ENCODE measurements around the gene NR2E1.

GRCh38 chr6:108193835-108194234 is 28.0 kb downstream of the NR2E1 start:
- TF ChIP-seq, protein P1, sequence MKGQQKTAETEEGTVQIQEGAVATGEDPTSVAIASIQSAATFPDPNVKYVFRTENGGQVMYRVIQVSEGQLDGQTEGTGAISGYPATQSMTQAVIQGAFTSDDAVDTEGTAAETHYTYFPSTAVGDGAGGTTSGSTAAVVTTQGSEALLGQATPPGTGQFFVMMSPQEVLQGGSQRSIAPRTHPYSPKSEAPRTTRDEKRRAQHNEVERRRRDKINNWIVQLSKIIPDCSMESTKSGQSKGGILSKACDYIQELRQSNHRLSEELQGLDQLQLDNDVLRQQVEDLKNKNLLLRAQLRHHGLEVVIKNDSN (CRISPR knock-in tag; IDR thresholded peaks at IDR 0.05) = no peak
- TF ChIP-seq, protein P2, sequence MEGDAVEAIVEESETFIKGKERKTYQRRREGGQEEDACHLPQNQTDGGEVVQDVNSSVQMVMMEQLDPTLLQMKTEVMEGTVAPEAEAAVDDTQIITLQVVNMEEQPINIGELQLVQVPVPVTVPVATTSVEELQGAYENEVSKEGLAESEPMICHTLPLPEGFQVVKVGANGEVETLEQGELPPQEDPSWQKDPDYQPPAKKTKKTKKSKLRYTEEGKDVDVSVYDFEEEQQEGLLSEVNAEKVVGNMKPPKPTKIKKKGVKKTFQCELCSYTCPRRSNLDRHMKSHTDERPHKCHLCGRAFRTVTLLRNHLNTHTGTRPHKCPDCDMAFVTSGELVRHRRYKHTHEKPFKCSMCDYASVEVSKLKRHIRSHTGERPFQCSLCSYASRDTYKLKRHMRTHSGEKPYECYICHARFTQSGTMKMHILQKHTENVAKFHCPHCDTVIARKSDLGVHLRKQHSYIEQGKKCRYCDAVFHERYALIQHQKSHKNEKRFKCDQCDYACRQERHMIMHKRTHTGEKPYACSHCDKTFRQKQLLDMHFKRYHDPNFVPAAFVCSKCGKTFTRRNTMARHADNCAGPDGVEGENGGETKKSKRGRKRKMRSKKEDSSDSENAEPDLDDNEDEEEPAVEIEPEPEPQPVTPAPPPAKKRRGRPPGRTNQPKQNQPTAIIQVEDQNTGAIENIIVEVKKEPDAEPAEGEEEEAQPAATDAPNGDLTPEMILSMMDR (IDR thresholded peaks at IDR 0.05) = no peak

Measured in WTC11 (cell line).